GM23338 (cell line): ENCODE results near the gene LMO2. TPM values are rescaled to one million over a fixed set of nuclear protein-coding genes. Genes with fewer than 3 reads are reported as not detected.

Source experiments
- ATAC-seq: fragments of 200-7000 bp; cut with Tn5 transposase; 3 replicates; pipeline ENCODE4 v1.9.1; 2020
- DNase-seq: peaks from one replicate; pipeline ENCODE4 v3.0.0-alpha.2; 2015; ENCODE audit warnings: low spot score
- H2AFZ ChIP-seq: fragments of 200-600 bp; sonication (generic); 2 replicates; pipeline ENCODE4 v1.8.0; 2016; ENCODE audit warnings: antibody characterized with exemption, mild to moderate bottlenecking, moderate library complexity
- H3F3A ChIP-seq: fragments of 200-600 bp; sonication (generic); replicated peaks from 2 replicates; pipeline ENCODE4 v1.8.0; 2017; ENCODE audit warnings: antibody characterized with exemption, mixed run types, low read depth
- H3K27ac ChIP-seq: fragments of 200-600 bp; sonication (generic); 2 replicates; pipeline ENCODE4 v1.6.1; 2016; ENCODE audit warnings: low read depth
- H3K27me3 ChIP-seq: fragments of 200-600 bp; sonication (generic); 2 replicates; pipeline ENCODE4 v1.8.0; 2016; ENCODE audit warnings: mild to moderate bottlenecking, mixed run types, moderate library complexity; ENCODE audit not compliant: insufficient read depth
- H3K36me3 ChIP-seq: fragments of 200-600 bp; sonication (generic); 2 replicates; pipeline ENCODE4 v1.8.0; 2016; ENCODE audit warnings: mild to moderate bottlenecking; ENCODE audit not compliant: insufficient read depth
- H3K4me1 ChIP-seq: fragments of 200-600 bp; sonication (generic); 2 replicates; pipeline ENCODE4 v1.8.0; 2016; ENCODE audit warnings: mild to moderate bottlenecking, moderate library complexity; ENCODE audit not compliant: insufficient read depth
- H3K4me2 ChIP-seq: fragments of 200-600 bp; sonication (generic); 2 replicates; pipeline ENCODE4 v1.7.1; 2017; ENCODE audit warnings: mixed run types
- H3K4me3 ChIP-seq: fragments of 200-600 bp; sonication (generic); 2 replicates; pipeline ENCODE4 v1.6.1; 2016; ENCODE audit warnings: mixed run types
- H3K79me2 ChIP-seq: fragments of 200-600 bp; sonication (generic); replicated peaks from 2 replicates; pipeline ENCODE4 v1.8.0; 2017; ENCODE audit warnings: mild to moderate bottlenecking; ENCODE audit not compliant: insufficient read depth
- H3K9me2 ChIP-seq: fragments of 200-600 bp; sonication (generic); 2 replicates; pipeline ENCODE4 v1.8.0; 2017; ENCODE audit not compliant: insufficient read depth
- H4K20me1 ChIP-seq: fragments of 200-600 bp; sonication (generic); replicated peaks from 2 replicates; pipeline ENCODE4 v1.8.0; 2017; ENCODE audit warnings: mild to moderate bottlenecking; ENCODE audit not compliant: insufficient read depth
- H3K27ac Mint-ChIP-seq: 2 replicates; pipeline ENCODE4 v1.8.0; 2020; ENCODE audit warnings: inconsistent platforms, mild to moderate bottlenecking, moderate library complexity, mixed read lengths
- H3K27me3 Mint-ChIP-seq: 3 replicates; pipeline ENCODE4 v1.8.0; 2022; ENCODE audit warnings: low read depth, mild to moderate bottlenecking, moderate library complexity, mixed read lengths, inconsistent platforms; ENCODE audit not compliant: insufficient read depth, poor library complexity
- H3K36me3 Mint-ChIP-seq: 3 replicates; pipeline ENCODE4 v1.8.0; 2021; ENCODE audit warnings: low read depth, mild to moderate bottlenecking, inconsistent platforms, moderate library complexity, mixed read lengths
- H3K4me1 Mint-ChIP-seq: 3 replicates; pipeline ENCODE4 v1.8.0; 2020; ENCODE audit warnings: mild to moderate bottlenecking, inconsistent platforms, mixed read lengths
- H3K4me3 Mint-ChIP-seq: 3 replicates; pipeline ENCODE4 v1.8.0; 2021; ENCODE audit warnings: moderate library complexity, mild to moderate bottlenecking, inconsistent platforms, mixed read lengths
- H3K9me3 Mint-ChIP-seq: 3 replicates; pipeline ENCODE4 v1.8.0; 2020; ENCODE audit warnings: moderate library complexity, mild to moderate bottlenecking, inconsistent platforms, mixed read lengths
- CREB1 ChIP-seq: fragments of 250-450 bp; sonication (Bioruptor Pico); IDR thresholded peaks from 2 replicates; pipeline ENCODE4 v1.5.0; 2020; ENCODE audit warnings: low read depth, mild to moderate bottlenecking, moderate library complexity
- EZH2 ChIP-seq: fragments of 200-600 bp; sonication (generic); IDR thresholded peaks from one replicate; pipeline ENCODE4 v1.8.0; 2017; ENCODE audit warnings: antibody characterized with exemption, mild to moderate bottlenecking, low read depth; ENCODE audit not compliant: unreplicated experiment
- EZH2phosphoT487 ChIP-seq: fragments of 200-600 bp; sonication (generic); IDR thresholded peaks from one replicate; pipeline ENCODE4 v1.8.1; 2018; ENCODE audit warnings: antibody characterized with exemption; ENCODE audit not compliant: unreplicated experiment
- JUNB ChIP-seq: IDR thresholded peaks from one replicate; pipeline ENCODE4 v1.6.1; 2016; ENCODE audit warnings: antibody characterized with exemption; ENCODE audit not compliant: unreplicated experiment
- NANOG ChIP-seq: IDR thresholded peaks from 2 replicates; pipeline ENCODE4 v1.6.1; 2016; ENCODE audit warnings: antibody characterized with exemption, borderline replicate concordance
- POLR2AphosphoS5 ChIP-seq: IDR thresholded peaks from 2 replicates; pipeline ENCODE4 v1.6.1; 2016; ENCODE audit warnings: antibody characterized with exemption, low read depth
- STAT1 ChIP-seq: IDR thresholded peaks from one replicate; pipeline ENCODE4 v1.6.1; 2016; ENCODE audit warnings: antibody characterized with exemption; ENCODE audit not compliant: unreplicated experiment
- polyA plus RNA-seq: library from polyadenylated mRNA; unstranded; fragments of >200 nt; fragmentation: Nextera tagmentation; extraction: Ambion mirVana; gene quantifications from 2 replicates; pipeline ENCODE4 v1.2.1, GENCODE V29; 2016
- total RNA-seq: library from RNA; depleted of rRNA; stranded (reverse); fragments of >200 nt; shearing (Covaris generic); gene quantifications from 2 replicates; pipeline ENCODE4 v1.2.3, GENCODE V29; 2014
- TF ChIP-seq, protein P1 (sequence below): fragments of 250-450 bp; sonication (Bioruptor Pico); IDR thresholded peaks from 2 replicates; pipeline ENCODE4 v1.5.0; 2020; ENCODE audit warnings: mild to moderate bottlenecking, moderate library complexity
- TF ChIP-seq, protein P2 (sequence below), 2 experiments: fragments of 200-600 bp in 1 of 2; sonication (generic) in 1 of 2; conservative IDR thresholded peaks; 2 replicates each; pipeline versions ENCODE4 v1.5.1 to v1.6.1; 2016 to 2017; ENCODE audit warnings: antibody characterized with exemption in 2 of 2, low read depth in 2 of 2, mild to moderate bottlenecking in 2 of 2, moderate library complexity in 1 of 2
- TF ChIP-seq, protein P3 (sequence below): IDR thresholded peaks from 2 replicates; pipeline ENCODE4 v1.6.1; 2016; ENCODE audit warnings: antibody characterized with exemption

LMO2 gene
- total and polyA plus RNA-seq, 2 experiments from 2014 or later, result 1.4 to 3.1 TPM

DNA sequence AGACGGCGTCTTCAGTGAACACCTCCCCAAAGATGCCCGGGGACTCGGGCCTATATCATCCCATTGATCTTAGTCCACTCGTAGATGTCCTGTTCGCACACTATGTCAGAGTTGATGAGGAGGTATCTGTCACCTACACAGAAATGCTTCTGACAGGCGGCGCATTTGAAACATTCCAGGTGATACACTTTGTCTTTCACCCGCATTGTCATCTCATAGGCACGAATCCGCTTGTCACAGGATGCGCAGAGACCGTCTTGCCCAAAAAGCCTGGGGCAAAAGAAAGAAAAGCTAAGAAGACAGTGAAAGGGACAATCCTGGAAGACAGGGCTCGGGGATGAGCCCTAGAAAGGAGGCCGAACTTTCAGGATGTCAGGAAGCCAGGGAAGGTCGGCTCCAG is 32.6 kb downstream of the LMO2 start:
- no peaks in the 10 kb centered on the region for H3K9me3 Mint-ChIP-seq
- no peaks in the 10 kb centered on the region for H4K20me1 ChIP-seq
- peaks cover 11% of the 10 kb centered on the region for H3K4me1 Mint-ChIP-seq

More for the DNA sequence above, 32.6 kb downstream of the LMO2 start:
- Mint-ChIP-seq H3K36me3 (no peaks in the 10 kb centered on the region), H3K27me3 (peaks cover 5% of the 10 kb centered on the region), H3K4me3 (no peak overlapping the region), H3K27ac (no peak overlapping the region)
- Histone ChIP-seq H3K4me3 (no peak overlapping the region), H3K27ac (no peak overlapping the region), H3K36me3 (no peaks in the 10 kb centered on the region), H3F3A (no peaks in the 10 kb centered on the region), H3K4me1 (peaks cover 11% of the 10 kb centered on the region), H3K27me3 (no peaks in the 10 kb centered on the region), H3K4me2 (no peak overlapping the region), H3K79me2 (no peaks in the 10 kb centered on the region), H3K9me2 (no peaks in the 10 kb centered on the region), H2AFZ (no peak overlapping the region)
- ATAC-seq (no peak), DNase-seq (no peak)
- TF ChIP-seq STAT1, result no peak
- TF ChIP-seq EZH2phosphoT487, result no peak
- TF ChIP-seq, protein P1, sequence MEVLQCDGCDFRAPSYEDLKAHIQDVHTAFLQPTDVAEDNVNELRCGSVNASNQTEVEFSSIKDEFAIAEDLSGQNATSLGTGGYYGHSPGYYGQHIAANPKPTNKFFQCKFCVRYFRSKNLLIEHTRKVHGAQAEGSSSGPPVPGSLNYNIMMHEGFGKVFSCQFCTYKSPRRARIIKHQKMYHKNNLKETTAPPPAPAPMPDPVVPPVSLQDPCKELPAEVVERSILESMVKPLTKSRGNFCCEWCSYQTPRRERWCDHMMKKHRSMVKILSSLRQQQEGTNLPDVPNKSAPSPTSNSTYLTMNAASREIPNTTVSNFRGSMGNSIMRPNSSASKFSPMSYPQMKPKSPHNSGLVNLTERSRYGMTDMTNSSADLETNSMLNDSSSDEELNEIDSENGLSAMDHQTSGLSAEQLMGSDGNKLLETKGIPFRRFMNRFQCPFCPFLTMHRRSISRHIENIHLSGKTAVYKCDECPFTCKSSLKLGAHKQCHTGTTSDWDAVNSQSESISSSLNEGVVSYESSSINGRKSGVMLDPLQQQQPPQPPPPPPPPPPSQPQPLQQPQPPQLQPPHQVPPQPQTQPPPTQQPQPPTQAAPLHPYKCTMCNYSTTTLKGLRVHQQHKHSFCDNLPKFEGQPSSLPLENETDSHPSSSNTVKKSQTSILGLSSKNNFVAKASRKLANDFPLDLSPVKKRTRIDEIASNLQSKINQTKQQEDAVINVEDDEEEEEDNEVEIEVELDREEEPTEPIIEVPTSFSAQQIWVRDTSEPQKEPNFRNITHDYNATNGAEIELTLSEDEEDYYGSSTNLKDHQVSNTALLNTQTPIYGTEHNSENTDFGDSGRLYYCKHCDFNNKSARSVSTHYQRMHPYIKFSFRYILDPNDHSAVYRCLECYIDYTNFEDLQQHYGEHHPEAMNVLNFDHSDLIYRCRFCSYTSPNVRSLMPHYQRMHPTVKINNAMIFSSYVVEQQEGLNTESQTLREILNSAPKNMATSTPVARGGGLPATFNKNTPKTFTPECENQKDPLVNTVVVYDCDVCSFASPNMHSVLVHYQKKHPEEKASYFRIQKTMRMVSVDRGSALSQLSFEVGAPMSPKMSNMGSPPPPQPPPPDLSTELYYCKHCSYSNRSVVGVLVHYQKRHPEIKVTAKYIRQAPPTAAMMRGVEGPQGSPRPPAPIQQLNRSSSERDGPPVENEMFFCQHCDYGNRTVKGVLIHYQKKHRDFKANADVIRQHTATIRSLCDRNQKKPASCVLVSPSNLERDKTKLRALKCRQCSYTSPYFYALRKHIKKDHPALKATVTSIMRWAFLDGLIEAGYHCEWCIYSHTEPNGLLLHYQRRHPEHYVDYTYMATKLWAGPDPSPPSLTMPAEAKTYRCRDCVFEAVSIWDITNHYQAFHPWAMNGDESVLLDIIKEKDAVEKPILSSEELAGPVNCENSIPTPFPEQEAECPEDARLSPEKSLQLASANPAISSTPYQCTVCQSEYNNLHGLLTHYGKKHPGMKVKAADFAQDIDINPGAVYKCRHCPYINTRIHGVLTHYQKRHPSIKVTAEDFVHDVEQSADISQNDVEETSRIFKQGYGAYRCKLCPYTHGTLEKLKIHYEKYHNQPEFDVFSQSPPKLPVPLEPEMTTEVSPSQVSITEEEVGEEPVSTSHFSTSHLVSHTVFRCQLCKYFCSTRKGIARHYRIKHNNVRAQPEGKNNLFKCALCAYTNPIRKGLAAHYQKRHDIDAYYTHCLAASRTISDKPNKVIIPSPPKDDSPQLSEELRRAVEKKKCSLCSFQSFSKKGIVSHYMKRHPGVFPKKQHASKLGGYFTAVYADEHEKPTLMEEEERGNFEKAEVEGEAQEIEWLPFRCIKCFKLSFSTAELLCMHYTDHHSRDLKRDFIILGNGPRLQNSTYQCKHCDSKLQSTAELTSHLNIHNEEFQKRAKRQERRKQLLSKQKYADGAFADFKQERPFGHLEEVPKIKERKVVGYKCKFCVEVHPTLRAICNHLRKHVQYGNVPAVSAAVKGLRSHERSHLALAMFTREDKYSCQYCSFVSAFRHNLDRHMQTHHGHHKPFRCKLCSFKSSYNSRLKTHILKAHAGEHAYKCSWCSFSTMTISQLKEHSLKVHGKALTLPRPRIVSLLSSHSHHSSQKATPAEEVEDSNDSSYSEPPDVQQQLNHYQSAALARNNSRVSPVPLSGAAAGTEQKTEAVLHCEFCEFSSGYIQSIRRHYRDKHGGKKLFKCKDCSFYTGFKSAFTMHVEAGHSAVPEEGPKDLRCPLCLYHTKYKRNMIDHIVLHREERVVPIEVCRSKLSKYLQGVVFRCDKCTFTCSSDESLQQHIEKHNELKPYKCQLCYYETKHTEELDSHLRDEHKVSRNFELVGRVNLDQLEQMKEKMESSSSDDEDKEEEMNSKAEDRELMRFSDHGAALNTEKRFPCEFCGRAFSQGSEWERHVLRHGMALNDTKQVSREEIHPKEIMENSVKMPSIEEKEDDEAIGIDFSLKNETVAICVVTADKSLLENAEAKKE (CRISPR knock-in tag), result no peak
- TF ChIP-seq, protein P2, sequence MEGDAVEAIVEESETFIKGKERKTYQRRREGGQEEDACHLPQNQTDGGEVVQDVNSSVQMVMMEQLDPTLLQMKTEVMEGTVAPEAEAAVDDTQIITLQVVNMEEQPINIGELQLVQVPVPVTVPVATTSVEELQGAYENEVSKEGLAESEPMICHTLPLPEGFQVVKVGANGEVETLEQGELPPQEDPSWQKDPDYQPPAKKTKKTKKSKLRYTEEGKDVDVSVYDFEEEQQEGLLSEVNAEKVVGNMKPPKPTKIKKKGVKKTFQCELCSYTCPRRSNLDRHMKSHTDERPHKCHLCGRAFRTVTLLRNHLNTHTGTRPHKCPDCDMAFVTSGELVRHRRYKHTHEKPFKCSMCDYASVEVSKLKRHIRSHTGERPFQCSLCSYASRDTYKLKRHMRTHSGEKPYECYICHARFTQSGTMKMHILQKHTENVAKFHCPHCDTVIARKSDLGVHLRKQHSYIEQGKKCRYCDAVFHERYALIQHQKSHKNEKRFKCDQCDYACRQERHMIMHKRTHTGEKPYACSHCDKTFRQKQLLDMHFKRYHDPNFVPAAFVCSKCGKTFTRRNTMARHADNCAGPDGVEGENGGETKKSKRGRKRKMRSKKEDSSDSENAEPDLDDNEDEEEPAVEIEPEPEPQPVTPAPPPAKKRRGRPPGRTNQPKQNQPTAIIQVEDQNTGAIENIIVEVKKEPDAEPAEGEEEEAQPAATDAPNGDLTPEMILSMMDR (conservative IDR thresholded peaks at IDR 0.05; ENCODE audit: low read depth in 2 of 2), result no peak
- TF ChIP-seq CREB1, result no peak
- no peak for TF ChIP-seq JUNB
- no peak for TF ChIP-seq POLR2AphosphoS5
- no peak for TF ChIP-seq NANOG
- no peak for TF ChIP-seq EZH2
- TF ChIP-seq, protein P3, sequence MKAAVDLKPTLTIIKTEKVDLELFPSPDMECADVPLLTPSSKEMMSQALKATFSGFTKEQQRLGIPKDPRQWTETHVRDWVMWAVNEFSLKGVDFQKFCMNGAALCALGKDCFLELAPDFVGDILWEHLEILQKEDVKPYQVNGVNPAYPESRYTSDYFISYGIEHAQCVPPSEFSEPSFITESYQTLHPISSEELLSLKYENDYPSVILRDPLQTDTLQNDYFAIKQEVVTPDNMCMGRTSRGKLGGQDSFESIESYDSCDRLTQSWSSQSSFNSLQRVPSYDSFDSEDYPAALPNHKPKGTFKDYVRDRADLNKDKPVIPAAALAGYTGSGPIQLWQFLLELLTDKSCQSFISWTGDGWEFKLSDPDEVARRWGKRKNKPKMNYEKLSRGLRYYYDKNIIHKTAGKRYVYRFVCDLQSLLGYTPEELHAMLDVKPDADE, result no peak
